Stomach (tissue), 9 donors: Measurements from ENCODE around the gene PSAP. TPM values are rescaled to one million over a fixed set of nuclear protein-coding genes. Genes with fewer than 3 reads are reported as not detected.

Source experiments
- DNase-seq, 2 donors: peaks; one replicate each; pipeline versions ENCODE4 v3.0.0 to v3.0.0-alpha.2; 2013 to 2019
- H3K27ac ChIP-seq, 5 donors: fragments of 200-600 bp in 4 of 5; sonication (generic) in 4 of 5; one replicate each; pipeline ENCODE4 v1.5.1; 2013 to 2019; ENCODE audit warnings: mild to moderate bottlenecking in 1 of 5, moderate library complexity in 1 of 5
- H3K27me3 ChIP-seq, 3 donors: fragments of 200-600 bp; sonication (generic); one replicate each; pipeline ENCODE4 v1.5.1; 2017 to 2019; ENCODE audit warnings: mixed run types in 1 of 3
- H3K36me3 ChIP-seq, 4 donors: fragments of 200-600 bp; sonication (generic); 1 replicate in 3 of 4; 2 replicates in 1 of 4; pipeline ENCODE4 v1.5.1; 2016 to 2019
- H3K4me1 ChIP-seq, 4 donors: fragments of 200-600 bp; sonication (generic); one replicate each; pipeline ENCODE4 v1.5.1; 2016 to 2019
- H3K4me3 ChIP-seq, 4 donors: fragments of 200-600 bp; sonication (generic) in 3 of 4; one replicate each; pipeline ENCODE4 v1.5.1; 2016 to 2019; ENCODE audit warnings: mild to moderate bottlenecking in 1 of 4
- H3K9me3 ChIP-seq, 4 donors: fragments of 200-600 bp; sonication (generic); one replicate each; pipeline ENCODE4 v1.5.1; 2016 to 2019
- EP300 ChIP-seq: sonication (generic); formaldehyde crosslinking; IDR thresholded peaks from one replicate; pipeline ENCODE4 v1.6.1; 2017; ENCODE audit warnings: antibody characterized with exemption
- POLR2A ChIP-seq, 4 donors: fragments of 450-650 bp; IDR thresholded peaks; one replicate each; pipeline ENCODE4 v1.6.1; 2016; ENCODE audit warnings: antibody characterized with exemption in 4 of 4, control low read depth in 2 of 4, mild to moderate bottlenecking in 1 of 4, moderate library complexity in 1 of 4
- POLR2AphosphoS5 ChIP-seq, 3 donors: sonication (generic); formaldehyde crosslinking; IDR thresholded peaks; one replicate each; pipeline ENCODE4 v1.6.1; 2016; ENCODE audit warnings: antibody characterized with exemption in 3 of 3
- WGBS, 5 donors: extraction: QIAGEN DNeasy Blood & Tissue Kit in 3 of 5; methylation state at CpG; one replicate each; pipeline versions ENCODE4 v1.1.5 to v1.1.7; 2013 to 2018; 5-methylcytosine and 5-hydroxymethylcytosine counted together
- intact Hi-C: fragments of 100-400 bp; cut with DNase I; formaldehyde crosslinking; loops from one replicate; pipeline ENCODE4 v1.15.1; 2023; ENCODE audit warnings: low total_unique reads
- polyA plus RNA-seq, 3 donors: library from polyadenylated mRNA; stranded (reverse); fragments of 200-250 nt; gene quantifications; one replicate each; pipeline ENCODE4 v1.2.3, GENCODE V29; 2013
- total RNA-seq, 5 donors: library from RNA; depleted of rRNA; stranded (reverse); fragments of >200 nt; gene quantifications; one replicate each; pipeline versions ENCODE4 v1.1.0 to v1.2.3, GENCODE V29; 2014 to 2016
- TF ChIP-seq, protein P1 (sequence below), 7 experiments: fragments of 450-650 bp in 4 of 7; fragments of 200-600 bp in 3 of 7; sonication (generic) in 3 of 7; IDR thresholded peaks; one replicate each; pipeline ENCODE4 v1.5.1; 2016 to 2019; ENCODE audit warnings: antibody characterized with exemption in 7 of 7, control low read depth in 2 of 7, mild to moderate bottlenecking in 1 of 7
- donor health status: healthy with polysubstance abuse.
- donor health status: Bipolar disorder and iron deficiency.
- donor health status: healthy.

The PSAP gene
- total and polyA plus RNA-seq, 8 donors, result 174 to 709 (median 413) TPM

- WGBS, 5 donors, result 76 to 83% (median 79%) methylated on average over 4 to 7 of the region's 7 CpGs
- intact Hi-C loops, result no loop called here
- TF ChIP-seq POLR2AphosphoS5 (IDR thresholded peaks at IDR 0.05), result no peak
- TF ChIP-seq, protein P1, sequence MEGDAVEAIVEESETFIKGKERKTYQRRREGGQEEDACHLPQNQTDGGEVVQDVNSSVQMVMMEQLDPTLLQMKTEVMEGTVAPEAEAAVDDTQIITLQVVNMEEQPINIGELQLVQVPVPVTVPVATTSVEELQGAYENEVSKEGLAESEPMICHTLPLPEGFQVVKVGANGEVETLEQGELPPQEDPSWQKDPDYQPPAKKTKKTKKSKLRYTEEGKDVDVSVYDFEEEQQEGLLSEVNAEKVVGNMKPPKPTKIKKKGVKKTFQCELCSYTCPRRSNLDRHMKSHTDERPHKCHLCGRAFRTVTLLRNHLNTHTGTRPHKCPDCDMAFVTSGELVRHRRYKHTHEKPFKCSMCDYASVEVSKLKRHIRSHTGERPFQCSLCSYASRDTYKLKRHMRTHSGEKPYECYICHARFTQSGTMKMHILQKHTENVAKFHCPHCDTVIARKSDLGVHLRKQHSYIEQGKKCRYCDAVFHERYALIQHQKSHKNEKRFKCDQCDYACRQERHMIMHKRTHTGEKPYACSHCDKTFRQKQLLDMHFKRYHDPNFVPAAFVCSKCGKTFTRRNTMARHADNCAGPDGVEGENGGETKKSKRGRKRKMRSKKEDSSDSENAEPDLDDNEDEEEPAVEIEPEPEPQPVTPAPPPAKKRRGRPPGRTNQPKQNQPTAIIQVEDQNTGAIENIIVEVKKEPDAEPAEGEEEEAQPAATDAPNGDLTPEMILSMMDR (IDR thresholded peaks at IDR 0.05), result no peak
- no peak for TF ChIP-seq POLR2A (IDR thresholded peaks at IDR 0.05)
- no peak for TF ChIP-seq EP300
Observed at GRCh38 chr10:71796749-71797405, 54.2 kb downstream of the PSAP start.

DNA sequence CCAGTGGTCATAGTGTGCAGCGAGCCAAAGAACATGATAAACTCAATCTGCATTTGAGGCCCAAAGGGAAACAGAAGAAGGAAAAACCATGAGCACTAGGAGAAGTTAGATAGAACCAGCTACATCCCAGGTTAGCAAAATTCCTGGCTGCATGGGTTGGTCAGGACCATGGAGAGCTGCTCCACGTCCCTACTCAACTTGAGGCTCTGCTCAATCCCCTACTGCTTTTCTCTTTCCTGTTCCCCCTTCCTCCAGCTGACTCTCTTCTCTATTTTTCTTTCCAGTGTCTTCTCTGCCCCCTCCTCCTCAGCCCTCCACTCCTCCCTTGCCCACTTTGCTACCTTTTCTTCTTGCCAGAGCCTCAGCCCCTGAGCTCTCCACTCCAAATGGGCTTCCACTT, 55.8 kb downstream of the PSAP start:
- Histone ChIP-seq H3K27me3 (no peaks in the 10 kb centered on the region), H3K36me3 (no peaks in the 10 kb centered on the region), H3K9me3 (no peaks in the 10 kb centered on the region), H3K4me3 (no peak overlapping the region), H3K27ac (no peak overlapping the region), H3K4me1 (peaks cover 0 to 10% (median 0%) of the 10 kb centered on the region in 4 donors)
- TF ChIP-seq EP300, result no peak
- TF ChIP-seq, protein P1 (IDR thresholded peaks at IDR 0.05), result no peak
- WGBS, 5 donors, result 11 to 23% (median 17%) methylated on average over 2 of the region's 2 CpGs
- intact Hi-C loops, result no loop called here
- peak in 1 of 2 donors; percentile 77 for DNase-seq

More at GRCh38 chr10:71796749-71797405, 54.2 kb downstream of the PSAP start:
- no peak for DNase-seq
- no peaks in the 10 kb centered on the region for H3K36me3 ChIP-seq
- H3K27ac ChIP-seq, result no peak overlapping the region
- H3K27me3 ChIP-seq, result no peaks in the 10 kb centered on the region
- peaks cover 0 to 15% (median 0%) of the 10 kb centered on the region in 4 donors for H3K4me1 ChIP-seq
- H3K4me3 ChIP-seq, result no peak overlapping the region
- H3K9me3 ChIP-seq, result no peaks in the 10 kb centered on the region

GRCh38 chr10:71790749-71791440, 60.2 kb downstream of the PSAP start:
- no peaks in the 10 kb centered on the region for H3K36me3 ChIP-seq
- DNase-seq, result no peak
- WGBS, 5 donors, result 74 to 82% (median 76%) methylated on average over 17 of the region's 17 CpGs
- peaks cover 0 to 7% (median 0%) of the 10 kb centered on the region in 3 donors for H3K27me3 ChIP-seq
- H3K4me3 ChIP-seq, result no peak overlapping the region
- no peaks in the 10 kb centered on the region for H3K9me3 ChIP-seq
- TF ChIP-seq POLR2A (IDR thresholded peaks at IDR 0.05), result no peak
- no peak for TF ChIP-seq EP300
- no peak for TF ChIP-seq POLR2AphosphoS5 (IDR thresholded peaks at IDR 0.05)
- TF ChIP-seq, protein P1 (IDR thresholded peaks at IDR 0.05), result no peak
- no peak overlapping the region for H3K27ac ChIP-seq
- intact Hi-C loops, result no loop called here
- no peaks in the 10 kb centered on the region for H3K4me1 ChIP-seq

GRCh38 chr10:71789871-71790270, 61.2 kb downstream of the PSAP start:
- no peak for DNase-seq
- TF ChIP-seq POLR2A (IDR thresholded peaks at IDR 0.05) (no peak), EP300 (no peak), POLR2AphosphoS5 (IDR thresholded peaks at IDR 0.05) (no peak)
- TF ChIP-seq, protein P1 (IDR thresholded peaks at IDR 0.05), result no peak
- H3K4me3 ChIP-seq, result no peak overlapping the region
- no peaks in the 10 kb centered on the region for H3K36me3 ChIP-seq
- H3K9me3 ChIP-seq, result no peaks in the 10 kb centered on the region
- H3K27ac ChIP-seq, result no peak overlapping the region
- H3K27me3 ChIP-seq, result peaks cover 0 to 7% (median 0%) of the 10 kb centered on the region in 3 donors
- intact Hi-C loops, result no loop called here
- 62 to 81% (median 66%) methylated on average over 9 to 10 of the region's 10 CpGs for WGBS, 5 donors
- no peaks in the 10 kb centered on the region for H3K4me1 ChIP-seq
